Neural cell (in vitro differentiated cells): ENCODE results near the gene KDF1.

Experiments
- EP300 ChIP-seq: fragments of 450-650 bp; conservative IDR thresholded peaks from 2 replicates; pipeline ENCODE4 v1.6.1; 2014; ENCODE audit warnings: antibody characterized with exemption, mild to moderate bottlenecking, moderate library complexity; ENCODE audit not compliant: poor library complexity, severe bottlenecking
- EZH2 ChIP-seq: fragments of 200-600, 300-800 bp; shearing (Covaris generic), sonication (generic); IDR thresholded peaks from 2 replicates; pipeline ENCODE4 v1.6.1; 2014; ENCODE audit warnings: antibody characterized with exemption, low read length, borderline replicate concordance, mild to moderate bottlenecking; ENCODE audit not compliant: insufficient read depth, poor library complexity, severe bottlenecking
- MXI1 ChIP-seq: fragments of 450-650 bp; conservative IDR thresholded peaks from 2 replicates; pipeline ENCODE4 v1.6.1; 2014; ENCODE audit warnings: antibody characterized with exemption, mild to moderate bottlenecking; ENCODE audit not compliant: poor library complexity, severe bottlenecking
- POLR2AphosphoS5 ChIP-seq: IDR thresholded peaks from 2 replicates; pipeline ENCODE4 v1.6.1; 2012
- TAF1 ChIP-seq: IDR thresholded peaks from 2 replicates; pipeline ENCODE4 v1.6.1; 2012; ENCODE audit warnings: low read depth
- TF ChIP-seq, protein P1 (sequence below): fragments of 450-650 bp; IDR thresholded peaks from 2 replicates; pipeline ENCODE4 v1.5.1; 2014; ENCODE audit warnings: antibody characterized with exemption, mild to moderate bottlenecking, moderate library complexity; ENCODE audit not compliant: poor library complexity, severe bottlenecking
- TF ChIP-seq, protein P2 (sequence below): IDR thresholded peaks from 2 replicates; pipeline ENCODE4 v1.6.1; 2012; ENCODE audit warnings: borderline replicate concordance

DNA sequence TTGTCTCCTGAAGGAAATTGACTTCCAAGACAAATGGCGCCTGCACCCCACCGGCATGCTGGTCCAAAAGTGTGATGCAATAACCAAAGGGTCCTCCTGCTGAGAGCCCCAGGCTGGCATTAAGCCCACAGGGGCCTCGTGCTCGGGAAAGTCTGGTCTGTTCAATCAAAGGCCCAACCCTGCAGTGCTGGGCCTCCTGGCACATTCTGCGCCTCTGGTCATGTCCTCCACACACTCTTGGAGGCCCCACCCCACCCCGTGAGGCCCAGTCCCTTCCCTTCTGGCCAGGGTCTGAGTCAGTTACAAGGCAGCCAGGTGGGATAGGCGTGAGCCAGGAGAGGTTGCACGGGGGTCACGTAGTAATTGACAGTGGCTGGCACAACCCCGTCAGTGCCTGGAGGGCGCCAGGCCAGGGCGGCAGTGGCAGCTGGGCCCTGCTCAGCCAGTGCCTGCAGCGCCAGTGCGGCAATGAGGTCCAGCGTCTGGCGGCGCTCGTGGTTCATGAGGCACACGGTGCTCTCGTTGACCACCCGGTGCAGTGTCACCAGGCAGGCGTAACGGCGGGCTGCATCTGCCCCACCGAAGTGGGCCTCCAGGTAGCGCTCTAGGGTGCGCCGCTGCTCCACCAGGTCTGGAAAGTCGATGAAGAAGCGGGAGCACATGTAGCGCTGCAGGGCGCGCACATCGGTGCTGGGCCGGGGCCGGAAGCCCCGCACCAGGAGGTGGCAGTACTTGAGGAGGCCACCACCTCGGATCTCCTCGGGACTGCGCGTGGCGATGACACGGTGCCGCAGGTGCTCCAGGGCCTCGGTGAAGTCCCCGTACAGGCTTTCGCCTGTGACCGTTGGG lies 45.6 kb upstream of the KDF1 start:
- no peak for TF ChIP-seq TAF1
- TF ChIP-seq, protein P1, sequence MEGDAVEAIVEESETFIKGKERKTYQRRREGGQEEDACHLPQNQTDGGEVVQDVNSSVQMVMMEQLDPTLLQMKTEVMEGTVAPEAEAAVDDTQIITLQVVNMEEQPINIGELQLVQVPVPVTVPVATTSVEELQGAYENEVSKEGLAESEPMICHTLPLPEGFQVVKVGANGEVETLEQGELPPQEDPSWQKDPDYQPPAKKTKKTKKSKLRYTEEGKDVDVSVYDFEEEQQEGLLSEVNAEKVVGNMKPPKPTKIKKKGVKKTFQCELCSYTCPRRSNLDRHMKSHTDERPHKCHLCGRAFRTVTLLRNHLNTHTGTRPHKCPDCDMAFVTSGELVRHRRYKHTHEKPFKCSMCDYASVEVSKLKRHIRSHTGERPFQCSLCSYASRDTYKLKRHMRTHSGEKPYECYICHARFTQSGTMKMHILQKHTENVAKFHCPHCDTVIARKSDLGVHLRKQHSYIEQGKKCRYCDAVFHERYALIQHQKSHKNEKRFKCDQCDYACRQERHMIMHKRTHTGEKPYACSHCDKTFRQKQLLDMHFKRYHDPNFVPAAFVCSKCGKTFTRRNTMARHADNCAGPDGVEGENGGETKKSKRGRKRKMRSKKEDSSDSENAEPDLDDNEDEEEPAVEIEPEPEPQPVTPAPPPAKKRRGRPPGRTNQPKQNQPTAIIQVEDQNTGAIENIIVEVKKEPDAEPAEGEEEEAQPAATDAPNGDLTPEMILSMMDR: no peak
- no peak for TF ChIP-seq EP300
- TF ChIP-seq, protein P2, sequence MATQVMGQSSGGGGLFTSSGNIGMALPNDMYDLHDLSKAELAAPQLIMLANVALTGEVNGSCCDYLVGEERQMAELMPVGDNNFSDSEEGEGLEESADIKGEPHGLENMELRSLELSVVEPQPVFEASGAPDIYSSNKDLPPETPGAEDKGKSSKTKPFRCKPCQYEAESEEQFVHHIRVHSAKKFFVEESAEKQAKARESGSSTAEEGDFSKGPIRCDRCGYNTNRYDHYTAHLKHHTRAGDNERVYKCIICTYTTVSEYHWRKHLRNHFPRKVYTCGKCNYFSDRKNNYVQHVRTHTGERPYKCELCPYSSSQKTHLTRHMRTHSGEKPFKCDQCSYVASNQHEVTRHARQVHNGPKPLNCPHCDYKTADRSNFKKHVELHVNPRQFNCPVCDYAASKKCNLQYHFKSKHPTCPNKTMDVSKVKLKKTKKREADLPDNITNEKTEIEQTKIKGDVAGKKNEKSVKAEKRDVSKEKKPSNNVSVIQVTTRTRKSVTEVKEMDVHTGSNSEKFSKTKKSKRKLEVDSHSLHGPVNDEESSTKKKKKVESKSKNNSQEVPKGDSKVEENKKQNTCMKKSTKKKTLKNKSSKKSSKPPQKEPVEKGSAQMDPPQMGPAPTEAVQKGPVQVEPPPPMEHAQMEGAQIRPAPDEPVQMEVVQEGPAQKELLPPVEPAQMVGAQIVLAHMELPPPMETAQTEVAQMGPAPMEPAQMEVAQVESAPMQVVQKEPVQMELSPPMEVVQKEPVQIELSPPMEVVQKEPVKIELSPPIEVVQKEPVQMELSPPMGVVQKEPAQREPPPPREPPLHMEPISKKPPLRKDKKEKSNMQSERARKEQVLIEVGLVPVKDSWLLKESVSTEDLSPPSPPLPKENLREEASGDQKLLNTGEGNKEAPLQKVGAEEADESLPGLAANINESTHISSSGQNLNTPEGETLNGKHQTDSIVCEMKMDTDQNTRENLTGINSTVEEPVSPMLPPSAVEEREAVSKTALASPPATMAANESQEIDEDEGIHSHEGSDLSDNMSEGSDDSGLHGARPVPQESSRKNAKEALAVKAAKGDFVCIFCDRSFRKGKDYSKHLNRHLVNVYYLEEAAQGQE: no peak
- TF ChIP-seq EZH2: no peak
- TF ChIP-seq MXI1: no peak
- TF ChIP-seq POLR2AphosphoS5: no peak
